Fibroblast of the aortic adventitia (primary cell): ENCODE data around the gene VTI1A. TPM values are rescaled to one million over a fixed set of nuclear protein-coding genes. Genes with fewer than 3 reads are reported as not detected.

Experiments
- DNase-seq: peaks from one replicate; pipeline ENCODE4 v3.0.0-alpha.2; 2010; ENCODE audit warnings: low read depth
- H3K4me3 ChIP-seq: 2 replicates; pipeline ENCODE4 v1.5.1; 2011; ENCODE audit warnings: low read depth, mild to moderate bottlenecking, control low read depth, low read length, moderate library complexity
- CTCF ChIP-seq: IDR thresholded peaks from 2 replicates; pipeline ENCODE4 v1.5.1; 2011; ENCODE audit warnings: mild to moderate bottlenecking, low read length, control low read depth, inconsistent platforms; ENCODE audit not compliant: insufficient read depth
- total RNA-seq: library from RNA; depleted of rRNA; stranded (reverse); fragments of >200 nt; gene quantifications from 2 replicates; pipeline ENCODE4 v1.2.3, GENCODE V29; 2012; ENCODE audit warnings: low replicate concordance

VTI1A gene
- total RNA-seq, 1 donor = 44.5 TPM

DNA sequence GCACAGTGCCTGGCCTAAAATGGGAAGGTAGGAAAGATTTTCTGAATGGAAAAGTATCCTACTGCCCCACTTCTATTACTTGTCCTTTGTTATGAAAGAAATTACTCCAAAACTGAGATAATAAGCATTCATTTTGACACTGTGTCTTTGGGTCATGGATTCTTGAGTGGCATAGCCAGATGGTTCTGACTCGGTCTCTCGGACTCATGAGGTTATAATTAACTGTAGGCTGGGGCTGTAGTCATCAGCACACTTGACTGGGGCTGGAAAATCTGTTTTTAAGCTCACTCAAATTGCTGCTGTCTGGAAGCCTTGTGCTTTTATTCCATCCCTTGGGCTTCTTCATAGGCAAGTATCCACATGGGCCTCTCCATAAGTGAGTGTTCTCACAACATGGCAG lies 160.5 kb downstream of the VTI1A start:
- no peak for TF ChIP-seq CTCF
- DNase-seq = no peak
- H3K4me3 ChIP-seq = no peak overlapping the region

DNA sequence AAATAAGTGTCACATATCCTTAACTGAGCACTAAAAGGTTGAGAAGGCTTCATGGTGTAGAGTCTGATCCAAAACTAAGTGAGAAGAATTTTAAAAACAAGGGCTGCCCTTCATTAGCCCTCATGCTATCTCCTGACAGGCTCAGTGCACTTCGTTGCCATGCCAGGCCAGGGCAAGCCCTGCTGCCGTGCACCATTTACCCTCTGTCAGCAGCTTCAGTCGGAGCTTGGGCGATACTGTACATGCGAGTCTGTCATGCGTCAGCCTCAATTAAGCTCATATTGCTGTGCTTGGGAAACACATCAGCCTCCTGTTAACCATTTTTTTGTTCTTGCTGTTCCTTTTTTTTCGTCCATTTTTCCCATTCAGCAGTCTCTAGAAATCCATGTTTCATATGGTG lies 166.6 kb downstream of the VTI1A start:
- DNase-seq = no peak
- TF ChIP-seq CTCF = no peak
- H3K4me3 ChIP-seq = no peak overlapping the region

GRCh38 chr10:112614072-112614471 lies 167.1 kb downstream of the VTI1A start:
- TF ChIP-seq CTCF = no peak
- DNase-seq = no peak
- H3K4me3 ChIP-seq = no peak overlapping the region

DNA sequence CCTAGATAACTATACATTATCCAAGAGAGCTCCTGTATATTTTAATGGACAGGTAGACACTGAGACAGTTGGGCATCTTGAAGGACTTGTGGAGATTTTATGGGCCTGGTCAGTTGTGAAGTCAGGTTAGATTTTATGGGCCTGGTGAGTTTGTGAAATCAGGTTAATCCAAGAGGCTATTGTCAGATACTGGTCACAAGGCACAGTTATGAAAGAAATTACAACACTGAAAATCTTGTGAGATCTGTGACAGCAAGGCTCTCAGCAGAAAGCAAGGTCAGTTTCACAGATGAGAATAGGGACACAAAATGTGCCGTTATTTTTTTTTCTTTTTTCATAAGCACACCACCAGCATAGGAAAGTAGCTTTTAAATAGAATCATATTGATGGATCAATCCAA lies 167.6 kb downstream of the VTI1A start:
- TF ChIP-seq CTCF = no peak
- H3K4me3 ChIP-seq = no peak overlapping the region
- no peak for DNase-seq

DNA sequence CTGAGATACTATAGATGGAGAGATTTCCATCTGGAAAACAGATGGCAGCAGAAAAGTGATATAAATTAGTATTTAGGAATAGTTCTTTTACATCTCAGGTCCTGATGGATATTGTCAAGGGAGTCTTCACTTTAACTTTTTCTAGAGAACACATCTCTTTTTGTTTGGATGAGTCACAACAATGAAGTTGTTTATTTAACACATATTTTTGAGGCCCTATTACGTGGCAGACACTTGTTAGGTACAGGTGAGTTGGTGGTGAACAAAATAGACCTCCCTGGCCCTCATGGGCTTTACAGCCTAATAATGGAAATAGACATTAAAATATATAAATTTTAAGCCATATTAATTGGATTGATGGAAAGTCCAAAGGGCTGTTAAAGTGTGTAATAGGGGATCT lies 168.3 kb downstream of the VTI1A start:
- no peak for TF ChIP-seq CTCF
- H3K4me3 ChIP-seq = no peak overlapping the region
- DNase-seq = no peak

GRCh38 chr10:112616647-112617046 lies 169.6 kb downstream of the VTI1A start:
- no peak for TF ChIP-seq CTCF
- DNase-seq = no peak
- H3K4me3 ChIP-seq = no peak overlapping the region

- no peak for TF ChIP-seq CTCF
- no peak for DNase-seq
Measured at GRCh38 chr10:112618814-112619213, 171.8 kb downstream of the VTI1A start.

More at GRCh38 chr10:112618814-112619213, 171.8 kb downstream of the VTI1A start:
- no peak overlapping the region for H3K4me3 ChIP-seq
